Psoas muscle (tissue), 8 donors: Measurements from ENCODE around the gene ZNF341. TPM values are rescaled to one million over a fixed set of nuclear protein-coding genes. Genes with fewer than 3 reads are reported as not detected.

ENCODE experiments used
- ATAC-seq, 4 donors: fragments of 200-7000 bp; cut with Tn5 transposase; one replicate each; pipeline ENCODE4 v1.9.1; 2020; ENCODE audit warnings: moderate library complexity in 3 of 4, mild to moderate bottlenecking in 2 of 4
- DNase-seq, 2 donors: peaks; one replicate each; pipeline ENCODE4 v3.0.0-alpha.2; 2020
- H3K27ac ChIP-seq: fragments of 200-600 bp; one replicate; pipeline ENCODE4 v1.8.0; 2022
- H3K27me3 ChIP-seq, 3 donors: fragments of 200-600 bp in 1 of 3; one replicate each; pipeline versions ENCODE4 v1.6.1 to v1.8.0; 2013 to 2022; ENCODE audit warnings: low read length in 2 of 3, mild to moderate bottlenecking in 2 of 3, moderate library complexity in 1 of 3; ENCODE audit not compliant: insufficient read depth in 3 of 3
- H3K36me3 ChIP-seq, 2 donors: fragments of 200-600 bp in 1 of 2; one replicate each; pipeline versions ENCODE4 v1.6.1 to v1.8.0; 2013 to 2022; ENCODE audit warnings: low read depth in 1 of 2, mild to moderate bottlenecking in 1 of 2, moderate library complexity in 1 of 2; ENCODE audit not compliant: insufficient read depth in 1 of 2
- H3K4me1 ChIP-seq: fragments of 200-600 bp; one replicate; pipeline ENCODE4 v1.8.0; 2022
- H3K4me3 ChIP-seq: fragments of 200-600 bp; one replicate; pipeline ENCODE4 v1.8.0; 2022; ENCODE audit warnings: mild to moderate bottlenecking
- H3K9me3 ChIP-seq: fragments of 200-600 bp; one replicate; pipeline ENCODE4 v1.8.0; 2022
- WGBS, 3 donors: extraction: QIAGEN DNeasy Blood & Tissue Kit; methylation state at CpG; one replicate each; pipeline versions ENCODE4 v1.1.6 to v1.1.7; 2013; 5-methylcytosine and 5-hydroxymethylcytosine counted together
- intact Hi-C, 2 donors: fragments of 100-400 bp; cut with DNase I; formaldehyde crosslinking; loops; one replicate each; pipeline versions ENCODE4 v1.11.0 to v1.14.2; 2022
- polyA plus RNA-seq, 3 donors: library from polyadenylated mRNA; stranded (reverse); fragments of 200-250 nt; gene quantifications; one replicate each; pipeline ENCODE4 v1.2.3, GENCODE V29; 2013
- total RNA-seq, 4 donors: library from RNA; stranded (reverse); fragmentation: NEBNext Ultra II Directional in 2 of 4; extraction: Animal tissue kit (Norgen Biotek cat#: 25700) in 2 of 4; gene quantifications; one replicate each; pipeline versions ENCODE4 v1.2.1 to v1.2.4, GENCODE V29; 2021 to 2023
- TF ChIP-seq, protein P1 (sequence below): fragments of 200-600 bp; IDR thresholded peaks from one replicate; pipeline ENCODE4 v1.8.0; 2022; ENCODE audit warnings: antibody characterized with exemption
- donor health status: healthy with polysubstance abuse.
- donor health status: DM: no; HTN: no; CAD: no; lungs with moderate emphysema.
- donor health status: Bipolar disorder and iron deficiency.
- donor health status: healthy.
- donor health status: DM: yes; HTN: yes; CAD: no.
- donor health status: DM: no; HTN: no; CAD: no.
- donor health status: DM: no; HTN: no; CAD: no.
- donor health status: DM: yes; HTN: yes; CAD: no.

The ZNF341 gene
- total and polyA plus RNA-seq, 7 donors = 1.3 to 3.0 (median 1.5) TPM

DNA sequence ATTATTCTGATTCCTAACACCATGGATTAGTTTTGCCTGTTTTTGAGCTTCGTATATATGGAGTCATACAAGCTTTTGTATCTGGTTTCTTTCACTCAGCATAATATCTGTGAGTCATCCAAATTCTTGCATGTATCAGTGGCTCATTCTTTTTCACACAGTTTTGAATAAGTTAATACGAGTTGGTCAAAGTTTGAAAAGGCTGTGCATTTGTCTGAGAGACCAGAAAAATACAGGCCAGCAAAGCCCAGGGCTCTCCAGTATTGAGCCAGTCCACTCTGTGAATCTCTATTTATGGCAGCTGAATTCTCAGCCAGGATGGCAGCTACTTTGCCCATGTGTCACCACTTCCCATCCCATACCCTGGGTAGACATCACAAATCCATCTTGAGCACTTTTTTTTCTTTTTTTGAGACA, 72.1 kb downstream of the ZNF341 start:
- H3K36me3 ChIP-seq = no peaks in the 10 kb centered on the region
- TF ChIP-seq, protein P1, sequence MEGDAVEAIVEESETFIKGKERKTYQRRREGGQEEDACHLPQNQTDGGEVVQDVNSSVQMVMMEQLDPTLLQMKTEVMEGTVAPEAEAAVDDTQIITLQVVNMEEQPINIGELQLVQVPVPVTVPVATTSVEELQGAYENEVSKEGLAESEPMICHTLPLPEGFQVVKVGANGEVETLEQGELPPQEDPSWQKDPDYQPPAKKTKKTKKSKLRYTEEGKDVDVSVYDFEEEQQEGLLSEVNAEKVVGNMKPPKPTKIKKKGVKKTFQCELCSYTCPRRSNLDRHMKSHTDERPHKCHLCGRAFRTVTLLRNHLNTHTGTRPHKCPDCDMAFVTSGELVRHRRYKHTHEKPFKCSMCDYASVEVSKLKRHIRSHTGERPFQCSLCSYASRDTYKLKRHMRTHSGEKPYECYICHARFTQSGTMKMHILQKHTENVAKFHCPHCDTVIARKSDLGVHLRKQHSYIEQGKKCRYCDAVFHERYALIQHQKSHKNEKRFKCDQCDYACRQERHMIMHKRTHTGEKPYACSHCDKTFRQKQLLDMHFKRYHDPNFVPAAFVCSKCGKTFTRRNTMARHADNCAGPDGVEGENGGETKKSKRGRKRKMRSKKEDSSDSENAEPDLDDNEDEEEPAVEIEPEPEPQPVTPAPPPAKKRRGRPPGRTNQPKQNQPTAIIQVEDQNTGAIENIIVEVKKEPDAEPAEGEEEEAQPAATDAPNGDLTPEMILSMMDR = no peak
- H3K4me1 ChIP-seq = no peaks in the 10 kb centered on the region
- H3K27ac ChIP-seq = peak overlapping the region; percentile 41
- ATAC-seq = peak; percentile 78 to 93 (median 92)
- no peak for DNase-seq
- no peak overlapping the region for H3K4me3 ChIP-seq
- intact Hi-C loops = no loop called here
- H3K9me3 ChIP-seq = no peaks in the 10 kb centered on the region
- 50 to 76% (median 56%) methylated on average over 2 of the region's 2 CpGs for WGBS, 3 donors
- no peaks in the 10 kb centered on the region for H3K27me3 ChIP-seq

DNA sequence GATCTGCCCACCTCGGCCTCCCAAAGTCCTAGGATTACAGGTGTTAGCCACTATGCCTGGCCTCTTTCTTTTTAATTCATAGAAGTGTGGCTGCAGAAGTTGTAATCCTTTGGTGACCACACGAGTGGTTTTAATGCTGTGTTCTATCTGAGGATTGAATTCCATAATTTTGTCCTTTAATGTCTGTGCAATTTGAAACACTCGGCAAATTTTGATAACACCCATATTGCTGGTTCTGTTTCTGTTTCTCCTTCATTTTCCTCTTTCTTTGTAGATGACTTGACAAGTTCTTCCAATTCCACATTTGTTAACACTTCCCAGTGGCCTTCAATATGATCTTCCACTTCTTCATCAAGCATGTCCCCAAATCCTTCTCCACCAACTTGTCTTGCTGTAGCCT, 76.6 kb downstream of the ZNF341 start:
- WGBS, 3 donors = 89 to 92% (median 92%) methylated on average over 3 of the region's 3 CpGs
- TF ChIP-seq, protein P1 = no peak
- H3K9me3 ChIP-seq = no peaks in the 10 kb centered on the region
- no peak for DNase-seq
- intact Hi-C loops = no loop called here
- no peak overlapping the region for H3K27ac ChIP-seq
- no peak overlapping the region for H3K4me3 ChIP-seq
- no peak for ATAC-seq
- H3K36me3 ChIP-seq = peaks cover 0 to 1% of the 10 kb centered on the region in 2 donors
- no peaks in the 10 kb centered on the region for H3K27me3 ChIP-seq
- peaks cover 14% of the 10 kb centered on the region for H3K4me1 ChIP-seq

DNA sequence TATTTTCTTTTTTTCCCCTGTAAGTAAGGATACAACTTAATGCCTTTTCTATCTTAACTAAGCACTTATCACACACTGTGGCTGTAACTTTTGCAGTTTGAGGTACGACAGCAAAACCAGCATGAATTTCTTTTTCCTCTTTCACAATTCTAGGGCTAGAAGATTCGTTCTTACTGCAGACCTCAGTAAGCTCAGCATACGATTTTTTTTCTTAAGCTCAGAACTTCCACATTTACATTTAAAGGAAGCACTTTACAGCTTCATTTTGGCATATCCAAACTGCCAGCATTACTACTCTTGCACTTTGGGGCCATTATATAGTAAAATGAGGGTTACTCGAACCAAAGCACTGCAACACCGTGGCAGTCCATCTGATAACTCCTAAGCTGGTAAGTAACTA, 78.5 kb downstream of the ZNF341 start:
- H3K4me3 ChIP-seq = peak overlapping the region; percentile 94
- intact Hi-C loops = loop anchor here in 1 of 2 donors (2.0 kb wide), 1 partner anchor 303 kb away; the partner anchor contains the start of gene EIF2S2
- no peaks in the 10 kb centered on the region for H3K9me3 ChIP-seq

DNA sequence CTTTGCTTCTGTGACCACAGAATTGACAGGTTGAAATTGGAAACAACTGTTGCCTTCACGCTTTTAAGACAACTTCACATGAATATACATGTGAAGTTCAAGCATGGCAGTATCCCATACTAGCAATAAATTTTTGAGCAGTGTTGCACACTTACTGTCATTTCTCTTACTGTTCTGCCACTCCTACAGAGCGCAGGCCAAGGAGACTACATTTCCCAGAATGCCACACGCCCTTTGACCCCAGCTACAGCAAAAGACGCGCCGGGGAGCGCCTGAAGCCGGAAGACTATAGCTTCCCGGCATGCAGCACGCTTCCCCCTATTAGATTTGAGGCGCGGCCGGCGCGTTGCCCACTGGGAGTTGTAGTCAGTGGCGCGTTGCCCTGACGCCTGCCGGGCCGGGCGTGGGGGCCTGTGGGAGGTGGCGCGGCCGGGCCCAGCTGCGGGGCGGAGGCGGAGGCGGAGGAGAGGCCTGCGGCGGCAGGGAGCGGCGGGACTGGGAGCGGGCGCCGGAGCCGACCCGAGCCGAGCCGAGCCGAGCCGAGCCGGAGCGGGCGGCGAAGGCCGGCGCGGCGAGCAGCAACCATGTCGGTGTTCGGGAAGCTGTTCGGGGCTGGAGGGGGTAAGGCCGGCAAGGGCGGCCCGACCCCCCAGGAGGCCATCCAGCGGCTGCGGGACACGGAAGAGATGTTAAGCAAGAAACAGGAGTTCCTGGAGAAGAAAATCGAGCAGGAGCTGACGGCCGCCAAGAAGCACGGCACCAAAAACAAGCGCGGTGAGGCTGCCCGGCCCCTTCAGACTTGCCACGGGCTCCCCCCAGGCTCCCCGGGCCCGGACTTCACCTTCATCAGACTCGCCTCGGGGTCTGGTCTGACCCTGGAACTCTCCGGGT, 79.3 kb downstream of the ZNF341 start, which contains the start of gene CHMP4B:
Gene CHMP4B, plus strand, starts transcription at position 464 of the 891 bp plus-strand sequence. Its CDS starts 121 bp downstream, at position 585.
- TF ChIP-seq, protein P1 = no peak
- peaks cover 37% of the 10 kb centered on the region for H3K4me1 ChIP-seq
- intact Hi-C loops = loop anchor here in 1 of 2 donors (2.0 kb wide), 1 partner anchor 302 kb away; the partner anchor contains the start of gene EIF2S2

More for the DNA sequence above, 78.5 kb downstream of the ZNF341 start:
- TF ChIP-seq, protein P1 = no peak
- Histone ChIP-seq H3K27ac (no peak overlapping the region), H3K36me3 (peaks cover under 1 to 3% of the 10 kb centered on the region in 2 donors), H3K27me3 (no peaks in the 10 kb centered on the region), H3K4me1 (peaks cover 33% of the 10 kb centered on the region)
- 57 to 64% (median 63%) methylated on average over 5 of the region's 5 CpGs for WGBS, 3 donors
- no peak for DNase-seq
- no peak for ATAC-seq

More for the DNA sequence above, 79.3 kb downstream of the ZNF341 start, which contains the start of gene CHMP4B:
- H3K27ac ChIP-seq = peak within 1 kb of the TSS; percentile 95
- H3K9me3 ChIP-seq = no peaks in the 10 kb centered on the region
- peak within 1 kb of the TSS; percentile 94 for H3K4me3 ChIP-seq
- peak; percentile 99 to 100 for DNase-seq
- no peaks in the 10 kb centered on the region for H3K27me3 ChIP-seq
- peak; percentile 96 to 98 (median 97) for ATAC-seq
- peaks cover 4 to 6% of the 10 kb centered on the region in 2 donors for H3K36me3 ChIP-seq
- WGBS, 3 donors = 0 to 2% (median 0%) methylated on average over 42 to 71 of the region's 71 CpGs
